ENCODE data around the gene NUDT10. TPM values are rescaled to one million over a fixed set of nuclear protein-coding genes. Genes with fewer than 3 reads are reported as not detected.
"Not testable (repeated sequence)": the region's sequence is repeated elsewhere in the genome, so short reads cannot be mapped to it uniquely, and the experiment has no call there.

The NUDT10 gene
- total RNA-seq, result 2.5 and 2.7 TPM in 2 replicates

- no peak within 1 kb of the TSS for H3K27ac ChIP-seq (ENCODE audit: low read depth, low read length)
- H3K4me2 ChIP-seq (ENCODE audit: insufficient read depth, low read length), result peak within 1 kb of the TSS; percentile 51
- H3K27me3 ChIP-seq (ENCODE audit: insufficient read depth, low read length), result peaks cover 7% of the 10 kb centered on the region
- no peaks in the 10 kb centered on the region for H3K36me3 ChIP-seq (ENCODE audit: insufficient read depth, low read length)
- no peaks in the 10 kb centered on the region for H3K9me3 ChIP-seq (ENCODE audit: low read depth, low read length)
- no peak for TF ChIP-seq CTCF (IDR thresholded peaks at IDR 0.05; ENCODE audit: extremely low read depth, low read depth, low read length)
- H3K4me3 ChIP-seq (ENCODE audit: insufficient read depth, low read length), result peak within 1 kb of the TSS; percentile 47
- H2AFZ ChIP-seq (ENCODE audit: low read length), result no peak within 1 kb of the TSS
- no peaks in the 10 kb centered on the region for H4K20me1 ChIP-seq (ENCODE audit: insufficient read depth, low read length)
- no peaks in the 10 kb centered on the region for H3K79me2 ChIP-seq (ENCODE audit: insufficient read depth, low read length)
- peak; percentile 50 for DNase-seq (ENCODE audit: insufficient read length, low spot score, missing footprints)
- no peaks in the 10 kb centered on the region for H3K4me1 ChIP-seq (ENCODE audit: insufficient read depth, low read length)
Observed at GRCh38 chrX:51332188-51332942, at the start of gene NUDT10. TSS of gene NUDT10 (plus strand) at chrX:51332822. CDS start at chrX:51332966, 144 bp downstream.

GRCh38 chrX:51292421-51292820 lies 40.2 kb upstream of the NUDT10 start:
- Histone ChIP-seq H3K27me3 (ENCODE audit: insufficient read depth, low read length) (no peaks in the 10 kb centered on the region), H3K27ac (ENCODE audit: low read depth, low read length) (no peak overlapping the region), H3K79me2 (ENCODE audit: insufficient read depth, low read length) (no peaks in the 10 kb centered on the region), H2AFZ (ENCODE audit: low read length) (no peak overlapping the region), H3K4me3 (ENCODE audit: insufficient read depth, low read length) (no peak overlapping the region), H4K20me1 (ENCODE audit: insufficient read depth, low read length) (no peaks in the 10 kb centered on the region), H3K4me2 (ENCODE audit: insufficient read depth, low read length) (no peak overlapping the region), H3K36me3 (ENCODE audit: insufficient read depth, low read length) (no peaks in the 10 kb centered on the region), H3K9me3 (ENCODE audit: low read depth, low read length) (no peaks in the 10 kb centered on the region), H3K4me1 (ENCODE audit: insufficient read depth, low read length) (no peaks in the 10 kb centered on the region)
- no peak for TF ChIP-seq CTCF (IDR thresholded peaks at IDR 0.05; ENCODE audit: extremely low read depth, low read depth, low read length)
- no peak for DNase-seq (ENCODE audit: insufficient read length, low spot score, missing footprints)

- Histone ChIP-seq H4K20me1 (ENCODE audit: insufficient read depth, low read length) (no peaks in the 10 kb centered on the region), H3K27ac (ENCODE audit: low read depth, low read length) (no peak overlapping the region), H3K79me2 (ENCODE audit: insufficient read depth, low read length) (no peaks in the 10 kb centered on the region), H3K4me1 (ENCODE audit: insufficient read depth, low read length) (no peaks in the 10 kb centered on the region), H3K9me3 (ENCODE audit: low read depth, low read length) (no peaks in the 10 kb centered on the region), H3K4me3 (ENCODE audit: insufficient read depth, low read length) (no peak overlapping the region), H3K27me3 (ENCODE audit: insufficient read depth, low read length) (no peaks in the 10 kb centered on the region), H3K36me3 (ENCODE audit: insufficient read depth, low read length) (no peaks in the 10 kb centered on the region), H3K4me2 (ENCODE audit: insufficient read depth, low read length) (no peak overlapping the region), H2AFZ (ENCODE audit: low read length) (no peak overlapping the region)
- no peak for TF ChIP-seq CTCF (IDR thresholded peaks at IDR 0.05; ENCODE audit: extremely low read depth, low read depth, low read length)
- DNase-seq (ENCODE audit: insufficient read length, low spot score, missing footprints), result no peak
Observed at GRCh38 chrX:51296138-51296537, 36.5 kb upstream of the NUDT10 start.

DNA sequence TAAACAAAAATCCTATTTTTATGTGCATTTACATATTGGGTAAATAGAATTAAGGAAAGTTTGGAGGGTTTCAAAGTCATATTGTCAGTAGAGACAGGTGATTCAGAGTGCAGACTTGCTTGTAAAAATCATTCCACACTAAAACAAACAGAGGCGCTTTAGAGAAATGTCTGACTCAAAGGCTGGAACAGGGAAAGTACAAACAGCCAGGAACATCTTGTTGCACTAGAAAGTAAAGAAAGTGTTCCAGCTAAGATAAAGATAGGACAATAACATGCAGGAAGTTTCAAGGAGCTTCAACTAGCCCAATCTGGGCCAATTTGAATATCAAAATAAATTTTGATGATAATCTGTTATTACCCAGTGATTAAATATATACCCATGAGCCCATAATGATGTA lies 16.4 kb upstream of the NUDT10 start:
- H3K4me2 ChIP-seq (ENCODE audit: insufficient read depth, low read length), result no peak overlapping the region
- DNase-seq (ENCODE audit: insufficient read length, low spot score, missing footprints), result no peak
- H4K20me1 ChIP-seq (ENCODE audit: insufficient read depth, low read length), result no peaks in the 10 kb centered on the region
- no peak overlapping the region for H3K27ac ChIP-seq (ENCODE audit: low read depth, low read length)
- H3K27me3 ChIP-seq (ENCODE audit: insufficient read depth, low read length), result peaks cover 3% of the 10 kb centered on the region
- H3K9me3 ChIP-seq (ENCODE audit: low read depth, low read length), result no peaks in the 10 kb centered on the region
- H3K79me2 ChIP-seq (ENCODE audit: insufficient read depth, low read length), result no peaks in the 10 kb centered on the region
- no peak overlapping the region for H2AFZ ChIP-seq (ENCODE audit: low read length)
- H3K4me3 ChIP-seq (ENCODE audit: insufficient read depth, low read length), result no peak overlapping the region
- no peak for TF ChIP-seq CTCF (IDR thresholded peaks at IDR 0.05; ENCODE audit: extremely low read depth, low read depth, low read length)
- H3K36me3 ChIP-seq (ENCODE audit: insufficient read depth, low read length), result no peaks in the 10 kb centered on the region
- H3K4me1 ChIP-seq (ENCODE audit: insufficient read depth, low read length), result no peaks in the 10 kb centered on the region

DNA sequence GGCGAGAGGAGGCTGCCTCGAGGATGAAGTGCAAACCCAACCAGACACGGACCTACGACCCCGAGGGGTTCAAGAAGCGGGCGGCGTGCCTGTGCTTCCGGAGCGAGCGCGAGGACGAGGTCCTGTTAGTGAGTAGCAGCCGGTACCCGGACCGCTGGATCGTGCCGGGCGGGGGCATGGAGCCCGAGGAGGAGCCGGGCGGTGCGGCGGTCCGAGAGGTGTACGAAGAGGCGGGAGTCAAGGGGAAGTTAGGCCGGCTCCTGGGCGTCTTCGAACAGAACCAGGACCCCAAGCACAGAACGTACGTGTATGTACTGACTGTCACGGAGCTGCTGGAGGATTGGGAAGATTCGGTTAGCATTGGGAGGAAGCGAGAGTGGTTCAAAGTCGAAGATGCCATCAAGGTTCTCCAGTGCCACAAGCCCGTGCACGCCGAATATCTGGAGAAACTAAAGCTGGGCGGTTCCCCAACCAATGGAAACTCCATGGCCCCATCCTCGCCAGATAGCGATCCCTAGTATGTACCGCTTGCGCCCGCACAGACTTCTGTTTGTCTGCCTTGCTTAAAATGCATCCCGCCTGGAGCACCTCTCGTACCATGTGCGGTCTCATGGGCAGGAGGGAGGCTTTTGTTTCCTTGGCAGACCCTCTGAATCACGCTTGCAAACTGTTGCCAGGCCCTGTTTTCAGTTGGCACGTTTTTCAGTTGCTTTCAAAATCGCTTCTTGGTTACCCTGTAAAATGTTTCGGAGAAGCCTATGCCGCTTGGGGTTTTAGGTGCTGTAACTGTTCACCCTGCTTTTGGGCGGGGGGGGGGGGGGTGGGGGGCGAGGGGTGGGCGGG lies 542 bp downstream of the NUDT10 start:
- not testable (repeated sequence) for H3K4me1 ChIP-seq (ENCODE audit: insufficient read depth, low read length); H4K20me1 ChIP-seq (ENCODE audit: insufficient read depth, low read length); DNase-seq (ENCODE audit: insufficient read length, low spot score, missing footprints); H3K79me2 ChIP-seq (ENCODE audit: insufficient read depth, low read length); H3K27ac ChIP-seq (ENCODE audit: low read depth, low read length); H2AFZ ChIP-seq (ENCODE audit: low read length); H3K9me3 ChIP-seq (ENCODE audit: low read depth, low read length); H3K27me3 ChIP-seq (ENCODE audit: insufficient read depth, low read length); H3K36me3 ChIP-seq (ENCODE audit: insufficient read depth, low read length)
- peak overlapping the region; percentile 51 for H3K4me2 ChIP-seq (ENCODE audit: insufficient read depth, low read length)
- peak overlapping the region; percentile 47 for H3K4me3 ChIP-seq (ENCODE audit: insufficient read depth, low read length)
